Measurements from ENCODE around the gene SYNM.

GRCh38 chr15:99167640-99168039 is 62.8 kb downstream of the SYNM start:
- TF ChIP-seq CTCF (IDR thresholded peaks at IDR 0.05), result no peak
- no peak for TF ChIP-seq POLR2A (IDR thresholded peaks at IDR 0.05)

Measured in Peyer's patch (tissue), 4 donors.